Uterus (tissue), 2 donors: ENCODE measurements around the gene LMO3.

Experiments used
- CTCF ChIP-seq, 4 experiments: fragments of 200-600 bp in 2 of 4; fragments of 450-650 bp in 2 of 4; sonication (generic) in 2 of 4; IDR thresholded peaks; one replicate each; pipeline ENCODE4 v1.5.1; 2016 to 2019; ENCODE audit warnings: antibody characterized with exemption in 4 of 4, mild to moderate bottlenecking in 2 of 4, moderate library complexity in 1 of 4
- POLR2A ChIP-seq, 2 donors: fragments of 450-650 bp; IDR thresholded peaks; one replicate each; pipeline ENCODE4 v1.6.1; 2016; ENCODE audit warnings: antibody characterized with exemption in 2 of 2, mild to moderate bottlenecking in 1 of 2, moderate library complexity in 1 of 2

- TF ChIP-seq CTCF (IDR thresholded peaks at IDR 0.05) (no peak), POLR2A (IDR thresholded peaks at IDR 0.05) (no peak)
Observed at GRCh38 chr12:16604596-16605252, 1.2 kb downstream of the LMO3 start.
